Stimulated activated naive CD4-positive, alpha-beta T cell (primary cell): ENCODE data around the gene AKAP5.
"Not testable (repeated sequence)": the region's sequence is repeated elsewhere in the genome, so short reads cannot be mapped to it uniquely, and the experiment has no call there.

Experiments used
- DNase-seq, 6 experiments: peaks; one replicate each; lab custom pipeline; 2025; lab: John Stamatoyannopoulos, UW

AKAP5 gene

GRCh38 chr14:64502887-64503433 is 37.7 kb downstream of the AKAP5 start:
- DNase-seq = peak in 3 of 6 experiments; percentile 20 to 74 (median 53)

DNA sequence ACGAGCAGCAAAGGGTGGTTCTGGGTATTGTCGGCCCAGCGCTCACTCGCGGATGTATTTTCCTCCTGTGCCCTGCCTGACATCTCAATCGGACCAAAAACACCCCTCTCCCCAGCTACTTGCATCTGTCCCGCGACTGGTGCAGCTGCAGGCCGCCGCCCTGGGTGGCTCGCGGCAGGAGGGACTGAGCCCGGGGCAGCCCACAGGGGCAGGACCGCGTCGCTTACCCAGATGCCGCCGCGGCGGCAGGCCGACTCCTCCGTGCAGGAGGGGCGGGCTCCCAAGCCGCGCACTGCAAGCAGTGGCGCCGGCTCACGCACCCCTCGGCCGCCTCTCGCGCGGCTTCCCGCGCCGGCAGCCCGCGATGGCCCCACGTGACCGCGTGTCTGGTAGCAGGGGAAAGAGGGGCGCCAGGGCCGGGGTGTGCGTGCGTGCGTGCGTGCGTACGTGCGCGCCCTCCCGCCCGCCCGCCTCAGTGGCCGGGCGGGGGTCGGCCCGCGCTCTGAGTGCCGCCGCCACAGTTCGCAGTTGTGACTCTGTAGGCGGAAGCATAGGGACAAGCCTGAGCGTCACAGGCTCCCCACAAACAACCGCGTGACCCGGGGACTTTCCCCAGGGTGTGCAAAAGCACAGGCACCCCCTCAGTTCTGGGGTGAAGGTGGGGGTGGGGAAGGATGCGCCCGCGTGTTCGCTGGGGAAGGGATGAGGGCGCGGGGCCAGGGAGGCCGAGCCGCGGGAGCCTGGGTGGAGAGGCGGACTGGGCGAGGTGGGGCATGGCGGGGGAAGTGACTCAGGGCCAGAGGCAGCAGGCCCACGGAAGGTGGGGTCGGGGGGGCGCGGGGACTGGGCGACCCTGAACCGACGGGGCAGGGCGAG is 38.4 kb downstream of the AKAP5 start, which contains the start of gene ZBTB25:
ZBTB25 (minus strand) TSS at position 405 of the 876 bp plus-strand sequence. CDS start 13,305 bp downstream, outside the sequence.
- peak; percentile 95 to 99 (median 98) for DNase-seq

GRCh38 chr14:64504310-64504896 is 39.1 kb downstream of the AKAP5 start, which contains the start of gene ZBTB1:
Gene ZBTB1 (plus strand): TSS chr14:64504770. CDS start chr14:64521505, 16,735 bp downstream.
- DNase-seq = peak; percentile 79 to 91 (median 82)

GRCh38 chr14:64504897-64505794 is 39.8 kb downstream of the AKAP5 start:
- peak; percentile 75 to 91 (median 86) for DNase-seq

GRCh38 chr14:64506721-64507120 is 41.4 kb downstream of the AKAP5 start:
- peak in 2 of 6 experiments; percentile 6 to 15 for DNase-seq

- no peak for DNase-seq
Measured at GRCh38 chr14:64507376-64508156, 42.3 kb downstream of the AKAP5 start.

GRCh38 chr14:64508215-64508776 is 43.0 kb downstream of the AKAP5 start:
- DNase-seq = no peak

GRCh38 chr14:64509036-64509435 is 43.7 kb downstream of the AKAP5 start:
- DNase-seq = no peak

- peak; percentile 8 to 76 (median 54) for DNase-seq
Measured at GRCh38 chr14:64510825-64511671, 45.7 kb downstream of the AKAP5 start.

DNA sequence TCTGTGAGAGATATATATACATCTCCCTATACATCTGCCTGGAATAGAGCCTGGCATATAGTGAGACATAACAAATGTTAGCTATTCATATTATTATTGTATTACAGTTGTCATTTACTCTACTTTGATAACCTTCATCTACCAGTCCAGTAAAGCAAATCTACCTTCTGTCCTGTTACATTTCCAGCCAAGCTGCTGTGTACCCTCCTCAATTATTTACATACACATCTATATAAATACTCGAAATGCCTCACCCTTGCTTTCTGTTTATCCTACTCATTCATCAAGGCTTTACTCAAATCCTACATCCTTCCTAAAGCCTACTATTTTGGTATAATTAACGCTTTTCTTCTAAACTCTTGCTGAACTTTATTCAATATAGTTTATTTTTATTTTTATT is 48.0 kb downstream of the AKAP5 start:
- DNase-seq = no peak

GRCh38 chr14:64515053-64515452 is 49.8 kb downstream of the AKAP5 start:
- no peak for DNase-seq

GRCh38 chr14:64516969-64517368 is 51.7 kb downstream of the AKAP5 start:
- no peak for DNase-seq

GRCh38 chr14:64517667-64518066 is 52.4 kb downstream of the AKAP5 start:
- DNase-seq = not testable (repeated sequence)

GRCh38 chr14:64518229-64518628 is 52.9 kb downstream of the AKAP5 start:
- DNase-seq = no peak

- no peak for DNase-seq
Measured at GRCh38 chr14:64520699-64521098, 55.4 kb downstream of the AKAP5 start.

DNA sequence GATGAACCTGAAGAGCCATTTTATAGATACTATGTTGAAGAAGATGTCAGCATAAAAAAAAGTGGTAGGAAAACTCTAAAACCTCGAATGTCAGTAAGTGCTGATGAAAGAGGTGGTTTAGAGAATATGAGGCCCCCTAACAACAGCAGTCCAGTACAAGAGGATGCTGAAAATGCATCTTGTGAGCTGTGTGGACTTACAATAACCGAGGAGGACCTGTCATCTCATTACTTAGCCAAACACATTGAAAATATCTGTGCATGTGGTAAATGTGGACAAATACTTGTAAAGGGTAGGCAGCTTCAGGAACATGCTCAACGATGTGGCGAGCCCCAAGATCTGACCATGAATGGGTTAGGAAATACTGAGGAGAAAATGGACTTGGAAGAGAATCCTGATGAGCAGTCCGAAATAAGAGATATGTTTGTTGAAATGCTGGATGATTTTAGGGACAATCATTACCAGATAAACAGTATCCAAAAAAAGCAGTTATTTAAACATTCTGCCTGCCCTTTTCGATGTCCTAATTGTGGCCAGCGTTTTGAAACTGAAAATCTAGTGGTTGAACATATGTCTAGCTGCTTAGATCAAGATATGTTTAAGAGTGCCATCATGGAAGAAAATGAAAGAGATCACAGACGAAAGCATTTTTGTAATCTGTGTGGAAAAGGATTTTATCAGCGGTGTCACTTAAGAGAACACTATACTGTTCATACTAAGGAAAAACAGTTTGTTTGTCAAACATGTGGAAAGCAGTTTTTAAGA is 57.5 kb downstream of the AKAP5 start:
- DNase-seq = no peak
